B cell (primary cell): ENCODE data around the gene NEK6. TPM values are rescaled to one million over a fixed set of nuclear protein-coding genes. Genes with fewer than 3 reads are reported as not detected.
A peak's percentile ranks its signal among the peaks of the same experiment; 100 is the strongest.

ENCODE experiments used
- ATAC-seq: fragments of 200-7000 bp; cut with Tn5 transposase; one replicate; pipeline ENCODE4 v1.10.0; 2021; ENCODE audit warnings: low read depth, mild to moderate bottlenecking, moderate number of reproducible peaks, moderate library complexity
- CTCF ChIA-PET: fragments of 350-600 bp; sonication (Branson Sonifier 250); formaldehyde crosslinking; loops from one replicate; lab custom pipeline; 2021; ENCODE audit warnings: antibody characterized with exemption, inconsistent platforms; lab: Charles Lee
- POLR2A ChIA-PET: fragments of 350-600 bp; sonication (Branson Sonifier 250); formaldehyde crosslinking; loops from one replicate; lab custom pipeline; 2021; ENCODE audit warnings: antibody characterized with exemption; lab: Charles Lee
- DNase-seq: peaks from one replicate; pipeline ENCODE4 v3.0.0; 2013
- H2AFZ ChIP-seq: 2 replicates; pipeline ENCODE4 v1.6.1; 2012; ENCODE audit warnings: mild to moderate bottlenecking, low read depth, low read length; ENCODE audit not compliant: insufficient read depth, poor library complexity, severe bottlenecking
- H3K27ac ChIP-seq, 2 donors: 1 replicate in 1 of 2; 2 replicates in 1 of 2; pipeline ENCODE4 v1.5.1; 2012 to 2013; ENCODE audit warnings: low read length in 2 of 2, mild to moderate bottlenecking in 2 of 2, moderate library complexity in 1 of 2
- H3K27me3 ChIP-seq, 4 experiments: fragments of 200-600 bp in 1 of 4; sonication (generic) in 1 of 4; replicated peaks in 1 of 4; 1 replicate in 2 of 4; 2 replicates in 2 of 4; pipeline versions ENCODE4 v1.6.1 to v1.7.0; 2013 to 2016; ENCODE audit warnings: low read length in 3 of 4, mild to moderate bottlenecking in 2 of 4, mixed read lengths in 1 of 4, moderate library complexity in 1 of 4; ENCODE audit not compliant: insufficient read depth in 4 of 4, control insufficient read depth in 3 of 4; ENCODE audit errors: control extremely low read depth in 1 of 4
- H3K36me3 ChIP-seq, 2 experiments: replicated peaks in 1 of 2; 1 replicate in 1 of 2; 2 replicates in 1 of 2; pipeline versions ENCODE4 v1.6.1 to v1.7.1; 2013; ENCODE audit warnings: low read length in 1 of 2; ENCODE audit not compliant: insufficient read depth in 2 of 2, control insufficient read depth in 1 of 2; ENCODE audit errors: control extremely low read depth in 1 of 2, extremely low read depth in 1 of 2
- H3K4me1 ChIP-seq, 2 donors: fragments of 200-600 bp in 1 of 2; sonication (generic) in 1 of 2; 1 replicate in 1 of 2; 2 replicates in 1 of 2; pipeline versions ENCODE4 v1.5.1 to v1.6.1; 2013 to 2017; ENCODE audit warnings: low read length in 2 of 2; ENCODE audit not compliant: control insufficient read depth in 2 of 2, insufficient read depth in 2 of 2
- H3K4me2 ChIP-seq: replicated peaks from 2 replicates; pipeline ENCODE3; 2012; ENCODE audit warnings: mild to moderate bottlenecking, low read depth, low read length; ENCODE audit not compliant: poor library complexity, severe bottlenecking
- H3K4me3 ChIP-seq, 5 experiments: fragments of 200-600 bp in 1 of 5; sonication (generic) in 1 of 5; 1 replicate in 3 of 5; 2 replicates in 2 of 5; pipeline versions ENCODE4 v1.5.1 to v1.7.0; 2011 to 2016; ENCODE audit warnings: low read length in 4 of 5, mild to moderate bottlenecking in 4 of 5, low read depth in 2 of 5, control low read depth in 1 of 5, moderate library complexity in 1 of 5; ENCODE audit not compliant: insufficient read depth in 1 of 5; ENCODE audit errors: control extremely low read depth in 1 of 5, extremely low read depth in 1 of 5
- H3K79me2 ChIP-seq: fragments of 200-600 bp; sonication (generic); one replicate; pipeline ENCODE4 v1.6.0; 2016; ENCODE audit warnings: low read length; ENCODE audit not compliant: control insufficient read depth, insufficient read depth
- H3K9ac ChIP-seq: fragments of 200-600 bp; sonication (generic); 2 replicates; pipeline ENCODE4 v1.6.1; 2017; ENCODE audit warnings: mild to moderate bottlenecking, low read length, moderate library complexity
- H3K9me3 ChIP-seq, 3 donors: one replicate each; pipeline versions ENCODE4 v1.6.1 to v1.7.1; 2013; ENCODE audit warnings: low read length in 2 of 3; ENCODE audit not compliant: control insufficient read depth in 2 of 3, insufficient read depth in 1 of 3; ENCODE audit errors: control extremely low read depth in 1 of 3
- H4K20me1 ChIP-seq: 2 replicates; pipeline ENCODE4 v1.6.0; 2012; ENCODE audit warnings: mild to moderate bottlenecking, low read length; ENCODE audit not compliant: insufficient read depth, control insufficient read depth, poor library complexity, severe bottlenecking
- H3K27ac Mint-ChIP-seq: one replicate; pipeline ENCODE4 v1.8.0; 2021; ENCODE audit warnings: mixed read lengths
- H3K27me3 Mint-ChIP-seq: one replicate; pipeline ENCODE4 v1.8.0; 2021; ENCODE audit warnings: mixed read lengths
- H3K4me1 Mint-ChIP-seq: one replicate; pipeline ENCODE4 v1.8.0; 2021; ENCODE audit warnings: mixed read lengths
- H3K4me3 Mint-ChIP-seq: one replicate; pipeline ENCODE4 v1.8.0; 2021; ENCODE audit warnings: mixed read lengths
- H3K9me3 Mint-ChIP-seq: one replicate; pipeline ENCODE4 v1.8.0; 2022; ENCODE audit warnings: mixed read lengths; ENCODE audit not compliant: insufficient read depth
- CTCF ChIP-seq: fragments of 200-600 bp; IDR thresholded peaks from one replicate; pipeline ENCODE4 v1.8.0; 2022; ENCODE audit warnings: antibody characterized with exemption, mild to moderate bottlenecking
- EZH2 ChIP-seq: IDR thresholded peaks from 2 replicates; pipeline ENCODE4 v1.6.1; 2012; ENCODE audit warnings: borderline replicate concordance, low read depth, mild to moderate bottlenecking, moderate library complexity, low read length; ENCODE audit not compliant: insufficient read depth, poor library complexity, severe bottlenecking
- WGBS: methylation state at CpG from one replicate; pipeline ENCODE4 v1.1.5; 2013; ENCODE audit warnings: missing lambda C conversion rate; ENCODE audit not compliant: insufficient coverage; 5-methylcytosine and 5-hydroxymethylcytosine counted together
- intact Hi-C: fragments of 100-400 bp; cut with micrococcal nuclease; formaldehyde crosslinking; loops from one replicate; pipeline ENCODE4 v1.10.0; 2022
- polyA plus RNA-seq: library from polyadenylated mRNA; depleted of rRNA; stranded (reverse); fragments of >200 nt; gene quantifications from 2 replicates; pipeline ENCODE4 v1.2.3, GENCODE V29; 2012
- total RNA-seq, 2 donors: library from RNA; stranded (reverse); fragments of 120-200 nt in 1 of 2; gene quantifications; 1 replicate in 1 of 2; 2 replicates in 1 of 2; pipeline versions ENCODE4 v1.2.3 to v1.2.4, GENCODE V29; 2013 to 2022

The NEK6 gene
- total and polyA plus RNA-seq, 2 donors (not counting 1 experiment from before 2014, with no cell fraction given): 40.0 to 63.1 TPM

DNA sequence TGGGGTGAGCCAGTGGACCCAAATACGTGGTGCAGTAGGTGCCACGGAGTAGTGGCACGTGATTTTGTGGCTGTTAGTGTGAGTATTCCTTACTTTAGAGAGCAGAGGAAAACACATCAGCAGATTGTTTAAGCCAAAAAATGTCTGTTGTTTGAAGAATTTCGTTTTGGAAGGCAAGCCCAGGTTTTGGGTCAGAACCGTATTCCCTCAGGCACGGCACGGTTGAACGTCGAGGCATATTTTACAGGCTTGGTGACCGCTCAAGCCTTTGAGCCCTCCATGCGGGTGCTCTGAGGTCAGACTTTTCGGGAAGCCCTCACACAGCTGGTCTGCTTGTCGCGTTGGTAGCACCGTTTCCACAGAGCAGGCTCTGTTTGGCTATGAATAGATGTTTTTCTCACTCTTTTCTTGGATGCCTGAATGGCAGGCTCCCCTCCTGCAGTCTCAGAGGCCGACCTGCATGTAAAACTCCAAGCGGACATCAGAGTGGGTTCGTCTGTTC lies 27.2 kb downstream of the NEK6 start:
- H3K9ac ChIP-seq: peak overlapping the region; percentile 30
- DNase-seq (no peak), ATAC-seq (no peak)
- H3K36me3 ChIP-seq: peaks cover 0 to 20% of the 10 kb centered on the region in 2 experiments
- ChIA-PET POLR2A (no interaction called here), CTCF (interaction anchor here (0.6 to 2.4 kb wide), 4 partner anchors 88 to 252 kb away, joined by 3 to 15 read pairs (median 6); no protein-coding TSS in a partner anchor)
- peaks cover 98% of the 10 kb centered on the region for H3K79me2 ChIP-seq
- peak overlapping the region; percentile 84 for H3K4me3 Mint-ChIP-seq
- H3K4me1 ChIP-seq: peaks cover 56 to 88% of the 10 kb centered on the region in 2 donors
- no peaks in the 10 kb centered on the region for H3K9me3 Mint-ChIP-seq
- WGBS: 74% methylated on average over 18 of the region's 18 CpGs
- H2AFZ ChIP-seq: no peak overlapping the region
- no peak overlapping the region for H3K4me3 ChIP-seq
- peaks cover 86% of the 10 kb centered on the region for H3K4me1 Mint-ChIP-seq
- TF ChIP-seq CTCF: no peak
- TF ChIP-seq EZH2: no peak
- H3K27me3 Mint-ChIP-seq: no peaks in the 10 kb centered on the region
- intact Hi-C loops: no loop called here
- H3K27me3 ChIP-seq: no peaks in the 10 kb centered on the region
- H3K27ac ChIP-seq: peak overlapping the region; percentile 73 to 86
- H4K20me1 ChIP-seq: peaks cover 30% of the 10 kb centered on the region
- peak overlapping the region; percentile 62 for H3K4me2 ChIP-seq
- peak overlapping the region; percentile 96 for H3K27ac Mint-ChIP-seq
- H3K9me3 ChIP-seq: no peaks in the 10 kb centered on the region

DNA sequence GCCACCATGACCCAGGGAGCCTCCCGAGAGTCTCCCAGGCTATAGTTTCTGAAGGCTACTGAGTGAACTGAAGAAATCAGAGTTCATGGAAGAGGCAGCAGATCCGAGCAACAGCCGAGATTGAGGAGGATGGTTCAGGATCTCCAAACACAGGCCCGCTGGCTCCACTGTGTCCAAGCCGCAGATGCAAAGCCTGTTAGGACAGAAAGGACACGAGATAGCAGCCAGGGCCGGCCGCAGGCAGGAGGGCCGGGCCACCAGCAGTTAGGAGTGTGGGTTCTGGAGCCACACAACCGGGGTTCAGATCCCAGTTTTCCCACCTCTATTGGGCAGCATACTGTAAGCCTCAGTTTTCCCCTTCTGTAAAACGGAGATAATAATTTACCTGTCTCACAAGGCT lies 27.7 kb downstream of the NEK6 start:
- ATAC-seq: no peak
- Mint-ChIP-seq H3K9me3 (no peaks in the 10 kb centered on the region), H3K4me1 (peaks cover 87% of the 10 kb centered on the region), H3K4me3 (peak overlapping the region; percentile 84), H3K27me3 (no peaks in the 10 kb centered on the region), H3K27ac (peak overlapping the region; percentile 96)
- H3K9me3 ChIP-seq: no peaks in the 10 kb centered on the region
- TF ChIP-seq CTCF (no peak), EZH2 (no peak)
- POLR2A ChIA-PET: interaction anchor here (1.2 kb wide), 1 partner anchor 83 kb away, joined by 7 read pairs; no protein-coding TSS in a partner anchor
- intact Hi-C loops: no loop called here
- DNase-seq: no peak
- peak overlapping the region in 1 of 5 experiments; percentile 48 for H3K4me3 ChIP-seq
- H2AFZ ChIP-seq: no peak overlapping the region
- CTCF ChIA-PET: interaction anchor here (0.9 to 2.4 kb wide), 3 partner anchors 65 to 159 kb away, joined by 3 to 15 read pairs (median 10); no protein-coding TSS in a partner anchor
- no peaks in the 10 kb centered on the region for H3K27me3 ChIP-seq
- peaks cover 59 to 88% of the 10 kb centered on the region in 2 donors for H3K4me1 ChIP-seq
- H4K20me1 ChIP-seq: peaks cover 26% of the 10 kb centered on the region
- peak overlapping the region; percentile 62 for H3K4me2 ChIP-seq
- peaks cover 98% of the 10 kb centered on the region for H3K79me2 ChIP-seq
- H3K27ac ChIP-seq: peak overlapping the region; percentile 73 to 86
- peak overlapping the region; percentile 30 for H3K9ac ChIP-seq
- 92% methylated on average over 9 of the region's 11 CpGs for WGBS
- peaks cover 0 to 20% of the 10 kb centered on the region in 2 experiments for H3K36me3 ChIP-seq
